Vagina (tissue), 2 donors: ENCODE results near the gene TBCE. TPM values are rescaled to one million over a fixed set of nuclear protein-coding genes. Genes with fewer than 3 reads are reported as not detected.

Source experiments
- DNase-seq, 2 donors: peaks; one replicate each; pipeline ENCODE4 v3.0.0-alpha.2; 2017; ENCODE audit errors: extremely low spot score in 2 of 2
- H3K27ac ChIP-seq: fragments of 200-600 bp; sonication (generic); one replicate; pipeline ENCODE4 v1.5.1; 2019
- H3K27me3 ChIP-seq: fragments of 200-600 bp; sonication (generic); one replicate; pipeline ENCODE4 v1.5.1; 2019
- H3K36me3 ChIP-seq, 2 donors: fragments of 200-600 bp; sonication (generic); one replicate each; pipeline ENCODE4 v1.5.1; 2017 to 2019
- H3K4me1 ChIP-seq: fragments of 200-600 bp; sonication (generic); one replicate; pipeline ENCODE4 v1.5.1; 2019
- H3K4me3 ChIP-seq, 2 donors: fragments of 200-600 bp; sonication (generic); 1 replicate in 1 of 2; 2 replicates in 1 of 2; pipeline ENCODE4 v1.5.1; 2016 to 2019
- H3K9me3 ChIP-seq: fragments of 200-600 bp; sonication (generic); one replicate; pipeline ENCODE4 v1.5.1; 2019
- POLR2A ChIP-seq, 2 donors: fragments of 450-650 bp; IDR thresholded peaks; one replicate each; pipeline ENCODE4 v1.6.1; 2017; ENCODE audit warnings: antibody characterized with exemption in 2 of 2, mild to moderate bottlenecking in 2 of 2, moderate library complexity in 2 of 2
- POLR2AphosphoS5 ChIP-seq, 2 donors: sonication (generic); formaldehyde crosslinking; IDR thresholded peaks; one replicate each; pipeline ENCODE4 v1.9.0; 2017; ENCODE audit warnings: antibody characterized with exemption in 2 of 2, mild to moderate bottlenecking in 2 of 2, low read depth in 1 of 2; ENCODE audit not compliant: insufficient read depth in 1 of 2
- intact Hi-C: fragments of 100-400 bp; cut with DNase I; formaldehyde crosslinking; loops from one replicate; pipeline ENCODE4 v1.15.1; 2023
- total RNA-seq: library from RNA; depleted of rRNA; stranded (reverse); fragments of >200 nt; gene quantifications from one replicate; pipeline ENCODE4 v1.2.3, GENCODE V29; 2016
- TF ChIP-seq, protein P1 (sequence below), 3 experiments: fragments of 450-650 bp in 2 of 3; fragments of 200-600 bp in 1 of 3; sonication (generic) in 1 of 3; IDR thresholded peaks; one replicate each; pipeline ENCODE4 v1.5.1; 2017 to 2019; ENCODE audit warnings: antibody characterized with exemption in 3 of 3, mild to moderate bottlenecking in 2 of 3, moderate library complexity in 2 of 3

The TBCE gene
- total RNA-seq, 1 donor from 2014 or later: 23.6 TPM

- Histone ChIP-seq H3K36me3 (peaks cover 0 to 7% of the 10 kb centered on the region in 2 donors), H3K27me3 (no peaks in the 10 kb centered on the region), H3K4me3 (no peak overlapping the region), H3K9me3 (no peaks in the 10 kb centered on the region), H3K27ac (no peak overlapping the region), H3K4me1 (peaks cover 2% of the 10 kb centered on the region)
- DNase-seq: no peak
- TF ChIP-seq POLR2A (IDR thresholded peaks at IDR 0.05) (no peak), POLR2AphosphoS5 (IDR thresholded peaks at IDR 0.05; ENCODE audit: insufficient read depth in 1 of 2, low read depth in 1 of 2) (no peak)
- TF ChIP-seq, protein P1, sequence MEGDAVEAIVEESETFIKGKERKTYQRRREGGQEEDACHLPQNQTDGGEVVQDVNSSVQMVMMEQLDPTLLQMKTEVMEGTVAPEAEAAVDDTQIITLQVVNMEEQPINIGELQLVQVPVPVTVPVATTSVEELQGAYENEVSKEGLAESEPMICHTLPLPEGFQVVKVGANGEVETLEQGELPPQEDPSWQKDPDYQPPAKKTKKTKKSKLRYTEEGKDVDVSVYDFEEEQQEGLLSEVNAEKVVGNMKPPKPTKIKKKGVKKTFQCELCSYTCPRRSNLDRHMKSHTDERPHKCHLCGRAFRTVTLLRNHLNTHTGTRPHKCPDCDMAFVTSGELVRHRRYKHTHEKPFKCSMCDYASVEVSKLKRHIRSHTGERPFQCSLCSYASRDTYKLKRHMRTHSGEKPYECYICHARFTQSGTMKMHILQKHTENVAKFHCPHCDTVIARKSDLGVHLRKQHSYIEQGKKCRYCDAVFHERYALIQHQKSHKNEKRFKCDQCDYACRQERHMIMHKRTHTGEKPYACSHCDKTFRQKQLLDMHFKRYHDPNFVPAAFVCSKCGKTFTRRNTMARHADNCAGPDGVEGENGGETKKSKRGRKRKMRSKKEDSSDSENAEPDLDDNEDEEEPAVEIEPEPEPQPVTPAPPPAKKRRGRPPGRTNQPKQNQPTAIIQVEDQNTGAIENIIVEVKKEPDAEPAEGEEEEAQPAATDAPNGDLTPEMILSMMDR (IDR thresholded peaks at IDR 0.05): no peak
- intact Hi-C loops: no loop called here
These were observed 36.4 kb downstream of the TBCE start for GRCh38 chr1:235403593-235403992.

- H3K36me3 ChIP-seq: peaks cover 0 to 7% of the 10 kb centered on the region in 2 donors
- DNase-seq: no peak
- peaks cover 8% of the 10 kb centered on the region for H3K4me1 ChIP-seq
- no peaks in the 10 kb centered on the region for H3K27me3 ChIP-seq
- H3K9me3 ChIP-seq: no peaks in the 10 kb centered on the region
- H3K4me3 ChIP-seq: no peak overlapping the region
- intact Hi-C loops: no loop called here
- no peak overlapping the region for H3K27ac ChIP-seq
- TF ChIP-seq, protein P1 (IDR thresholded peaks at IDR 0.05): no peak
- TF ChIP-seq POLR2A (IDR thresholded peaks at IDR 0.05) (no peak), POLR2AphosphoS5 (IDR thresholded peaks at IDR 0.05; ENCODE audit: insufficient read depth in 1 of 2, low read depth in 1 of 2) (no peak)
These were observed 37.0 kb downstream of the TBCE start for GRCh38 chr1:235404190-235404589.

GRCh38 chr1:235407419-235407818, 40.2 kb downstream of the TBCE start:
- H3K4me3 ChIP-seq: no peak overlapping the region

GRCh38 chr1:235408503-235408960, 41.3 kb downstream of the TBCE start:
- Histone ChIP-seq H3K27me3 (no peaks in the 10 kb centered on the region), H3K36me3 (no peaks in the 10 kb centered on the region), H3K27ac (no peak overlapping the region), H3K4me3 (no peak overlapping the region), H3K4me1 (peaks cover 11% of the 10 kb centered on the region), H3K9me3 (no peaks in the 10 kb centered on the region)
- no peak for DNase-seq
- intact Hi-C loops: no loop called here
- TF ChIP-seq POLR2A (IDR thresholded peaks at IDR 0.05) (no peak), POLR2AphosphoS5 (IDR thresholded peaks at IDR 0.05; ENCODE audit: insufficient read depth in 1 of 2, low read depth in 1 of 2) (no peak)
- TF ChIP-seq, protein P1 (IDR thresholded peaks at IDR 0.05): no peak

More at GRCh38 chr1:235407419-235407818, 40.2 kb downstream of the TBCE start:
- Histone ChIP-seq H3K27ac (no peak overlapping the region), H3K4me1 (peaks cover 11% of the 10 kb centered on the region), H3K36me3 (peaks cover 0 to 7% of the 10 kb centered on the region in 2 donors), H3K27me3 (no peaks in the 10 kb centered on the region), H3K9me3 (no peaks in the 10 kb centered on the region)
- intact Hi-C loops: no loop called here
- no peak for TF ChIP-seq POLR2A (IDR thresholded peaks at IDR 0.05)
- TF ChIP-seq, protein P1 (IDR thresholded peaks at IDR 0.05): no peak
- no peak for TF ChIP-seq POLR2AphosphoS5 (IDR thresholded peaks at IDR 0.05; ENCODE audit: insufficient read depth in 1 of 2, low read depth in 1 of 2)
- no peak for DNase-seq

DNA sequence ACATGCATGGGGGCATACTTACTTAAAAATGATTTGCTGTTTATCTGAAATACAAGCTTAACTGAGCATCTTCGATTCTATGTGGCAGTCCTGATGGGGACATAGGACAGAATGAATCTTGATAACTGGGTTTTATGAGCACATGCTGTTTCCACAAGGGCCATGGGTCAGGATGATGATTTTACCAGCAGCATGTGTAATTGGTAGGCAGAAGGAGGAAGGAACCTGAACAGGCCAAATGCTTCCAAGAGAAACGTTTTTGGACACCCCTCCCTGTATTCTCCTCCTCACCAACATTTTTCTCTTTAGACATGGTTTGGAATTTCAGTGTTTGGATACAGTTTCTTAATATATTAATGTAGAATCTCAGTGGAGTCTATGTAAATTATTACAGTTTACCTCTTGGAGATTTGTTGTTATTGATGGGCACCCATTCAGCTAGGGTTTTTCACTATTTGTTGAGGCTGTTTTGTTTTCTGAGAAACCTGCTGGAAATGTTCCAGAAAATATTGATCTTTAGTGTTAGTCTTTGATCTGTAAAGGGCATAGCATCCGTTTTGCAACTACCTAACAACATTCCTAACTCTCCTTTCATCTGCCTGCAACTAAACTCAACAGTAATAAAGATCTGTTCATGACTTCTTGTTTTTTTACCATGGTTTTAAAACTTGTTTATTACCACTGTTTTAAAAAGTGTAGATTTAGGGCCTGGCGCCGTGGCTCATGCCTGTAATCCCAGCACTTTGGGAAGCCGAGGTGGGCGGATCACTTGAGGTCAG, 42.0 kb downstream of the TBCE start:
- H3K4me1 ChIP-seq: peaks cover 11% of the 10 kb centered on the region
- no peak for TF ChIP-seq POLR2AphosphoS5 (IDR thresholded peaks at IDR 0.05; ENCODE audit: insufficient read depth in 1 of 2, low read depth in 1 of 2)
- TF ChIP-seq, protein P1 (IDR thresholded peaks at IDR 0.05): no peak
- no peak for TF ChIP-seq POLR2A (IDR thresholded peaks at IDR 0.05)
- H3K36me3 ChIP-seq: no peaks in the 10 kb centered on the region
- intact Hi-C loops: no loop called here
- H3K9me3 ChIP-seq: no peaks in the 10 kb centered on the region
- H3K4me3 ChIP-seq: no peak overlapping the region
- no peak for DNase-seq
- H3K27ac ChIP-seq: no peak overlapping the region
- no peaks in the 10 kb centered on the region for H3K27me3 ChIP-seq
